Tongue (tissue), 2 donors: ENCODE results near the gene SEMA6A. TPM values are rescaled to one million over a fixed set of nuclear protein-coding genes. Genes with fewer than 3 reads are reported as not detected.

Source experiments
- DNase-seq: peaks from one replicate; pipeline ENCODE4 v3.0.0-alpha.2; 2015
- total RNA-seq: library from RNA; depleted of rRNA; stranded (reverse); fragments of >200 nt; gene quantifications from one replicate; pipeline ENCODE4 v1.2.3, GENCODE V29; 2014

The SEMA6A gene
- total RNA-seq, 1 donor from 2014 or later, result 47.2 TPM

GRCh38 chr5:116522356-116523136, 52.1 kb downstream of the SEMA6A start:
- DNase-seq, result no peak

- peak; percentile 95 for DNase-seq
Measured at GRCh38 chr5:116521173-116521872, 53.3 kb downstream of the SEMA6A start.

- DNase-seq, result peak; percentile 79
Measured at GRCh38 chr5:116520771-116521170, 53.9 kb downstream of the SEMA6A start.

GRCh38 chr5:116518423-116518822, 56.2 kb downstream of the SEMA6A start:
- DNase-seq, result no peak

- no peak for DNase-seq
Measured at GRCh38 chr5:116517488-116517887, 57.1 kb downstream of the SEMA6A start.

GRCh38 chr5:116516021-116516420, 58.6 kb downstream of the SEMA6A start:
- no peak for DNase-seq

GRCh38 chr5:116514421-116514970, 60.1 kb downstream of the SEMA6A start:
- DNase-seq, result no peak

GRCh38 chr5:116510517-116510916, 64.1 kb downstream of the SEMA6A start:
- no peak for DNase-seq

- no peak for DNase-seq
Measured at GRCh38 chr5:116509483-116510244, 65.0 kb downstream of the SEMA6A start.

GRCh38 chr5:116508835-116509234, 65.8 kb downstream of the SEMA6A start:
- no peak for DNase-seq

GRCh38 chr5:116507941-116508655, 66.5 kb downstream of the SEMA6A start:
- DNase-seq, result no peak

- peak; percentile 55 for DNase-seq
Measured at GRCh38 chr5:116507051-116507537, 67.5 kb downstream of the SEMA6A start.

- peak; percentile 72 for DNase-seq
Measured at GRCh38 chr5:116506488-116506887, 68.1 kb downstream of the SEMA6A start.

- no peak for DNase-seq
Measured at GRCh38 chr5:116504593-116505166, 69.9 kb downstream of the SEMA6A start.

GRCh38 chr5:116502616-116503015, 72.0 kb downstream of the SEMA6A start:
- peak; percentile 78 for DNase-seq

- no peak for DNase-seq
Measured at GRCh38 chr5:116502138-116502537, 72.5 kb downstream of the SEMA6A start.

- no peak for DNase-seq
Measured at GRCh38 chr5:116498503-116499048, 76.0 kb downstream of the SEMA6A start.

- DNase-seq, result no peak
Measured at GRCh38 chr5:116497631-116498030, 77.0 kb downstream of the SEMA6A start.

- DNase-seq, result peak; percentile 53
Measured at GRCh38 chr5:116495786-116496357, 78.8 kb downstream of the SEMA6A start.

- DNase-seq, result peak; percentile 36
Measured at GRCh38 chr5:116494784-116495450, 79.7 kb downstream of the SEMA6A start.
